Mucosa of stomach (tissue), 1 donor: ENCODE results near the gene MRPS18B.
A peak's percentile ranks its signal among the peaks of the same experiment; 100 is the strongest.

Source experiments
- H3K27me3 ChIP-seq: one replicate; pipeline ENCODE4 v1.7.0; 2013; ENCODE audit warnings: mild to moderate bottlenecking, low read length; ENCODE audit not compliant: control insufficient read depth, insufficient read depth
- H3K36me3 ChIP-seq: one replicate; pipeline ENCODE4 v1.7.0; 2013; ENCODE audit warnings: low read length; ENCODE audit not compliant: control insufficient read depth, insufficient read depth
- H3K4me1 ChIP-seq: one replicate; pipeline ENCODE4 v1.7.0; 2013; ENCODE audit warnings: mild to moderate bottlenecking, low read length; ENCODE audit not compliant: control insufficient read depth, insufficient read depth
- H3K4me3 ChIP-seq: one replicate; pipeline ENCODE4 v1.7.0; 2013; ENCODE audit warnings: low read length
- H3K9ac ChIP-seq: one replicate; pipeline ENCODE4 v1.7.0; 2013; ENCODE audit warnings: mild to moderate bottlenecking, low read length, moderate library complexity
- H3K9me3 ChIP-seq: one replicate; pipeline ENCODE4 v1.7.0; 2013; ENCODE audit warnings: mild to moderate bottlenecking, low read length, moderate library complexity; ENCODE audit not compliant: control insufficient read depth
- donor health status: Pancreatic carcinoma.

Gene MRPS18B

GRCh38 chr6:30619561-30619960 is 1.9 kb downstream of the MRPS18B start:
- H3K9me3 ChIP-seq, result no peaks in the 10 kb centered on the region
- H3K9ac ChIP-seq, result peak overlapping the region; percentile 17
- H3K4me1 ChIP-seq, result peaks cover 17% of the 10 kb centered on the region
- no peaks in the 10 kb centered on the region for H3K27me3 ChIP-seq
- no peak overlapping the region for H3K4me3 ChIP-seq
- H3K36me3 ChIP-seq, result peaks cover 26% of the 10 kb centered on the region

DNA sequence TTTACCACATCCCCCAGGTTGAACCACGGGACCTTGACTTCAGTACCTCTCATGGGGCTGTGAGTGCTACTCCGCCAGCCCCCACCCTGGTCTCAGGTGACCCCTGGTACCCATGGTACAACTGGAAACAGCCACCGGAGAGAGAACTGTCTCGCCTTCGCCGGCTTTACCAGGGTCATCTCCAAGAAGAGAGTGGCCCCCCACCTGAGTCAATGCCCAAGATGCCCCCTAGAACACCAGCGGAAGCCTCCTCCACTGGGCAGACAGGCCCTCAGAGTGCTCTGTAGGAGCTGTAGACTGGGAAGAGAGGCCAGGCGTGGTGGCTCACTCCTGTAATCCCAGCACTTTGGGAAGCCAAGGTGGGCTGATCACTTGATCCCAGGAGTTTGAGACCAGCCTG is 7.9 kb downstream of the MRPS18B start:
- H3K9me3 ChIP-seq, result no peaks in the 10 kb centered on the region
- H3K27me3 ChIP-seq, result no peaks in the 10 kb centered on the region
- no peak overlapping the region for H3K9ac ChIP-seq
- peaks cover 8% of the 10 kb centered on the region for H3K36me3 ChIP-seq
- H3K4me1 ChIP-seq, result peaks cover 18% of the 10 kb centered on the region
- no peak overlapping the region for H3K4me3 ChIP-seq

DNA sequence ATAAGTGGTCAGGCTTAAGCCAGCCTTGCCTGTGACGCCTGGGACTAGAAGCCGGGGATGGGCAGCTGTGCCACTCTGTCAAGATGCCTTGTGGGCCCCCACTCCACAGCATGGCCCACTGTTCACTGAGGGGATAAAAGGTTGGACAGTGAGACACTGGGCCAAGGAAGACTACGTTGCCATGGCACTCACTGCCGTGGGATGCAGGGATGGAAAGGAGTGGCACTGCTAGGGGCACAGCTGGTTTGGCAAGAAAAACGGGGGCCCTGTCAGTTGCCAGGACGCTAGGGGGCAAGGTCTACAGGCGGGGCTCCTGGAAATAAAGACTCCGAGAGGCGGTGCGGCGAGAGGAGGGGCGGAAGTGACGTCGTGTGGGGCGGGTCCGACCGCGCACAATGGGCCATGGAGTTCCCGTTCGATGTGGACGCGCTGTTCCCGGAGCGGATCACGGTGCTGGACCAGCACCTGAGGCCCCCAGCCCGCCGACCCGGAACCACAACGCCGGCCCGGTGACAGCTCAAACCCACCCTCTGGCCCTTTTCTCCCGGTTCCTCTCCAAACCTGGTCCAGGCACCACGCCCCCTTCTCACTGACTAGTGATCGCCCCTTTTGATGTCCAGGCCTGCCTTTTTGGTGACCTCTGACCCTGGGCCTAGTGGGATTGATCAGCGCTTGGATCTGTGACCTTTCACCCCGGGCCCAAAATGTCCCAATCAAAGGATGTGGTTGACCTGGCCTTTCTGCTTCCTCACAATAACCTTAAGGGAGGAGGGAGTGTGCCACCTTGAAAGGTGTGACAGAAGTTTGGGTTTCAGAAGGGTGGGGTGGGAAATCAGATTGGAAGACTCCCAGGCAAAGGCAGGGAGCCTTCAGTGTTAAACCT is 9.1 kb downstream of the MRPS18B start, which contains the start of gene ATAT1:
TSS of gene ATAT1 (plus strand) at position 391 of the 883 bp plus-strand sequence.
- H3K36me3 ChIP-seq, result peaks cover 8% of the 10 kb centered on the region
- H3K27me3 ChIP-seq, result no peaks in the 10 kb centered on the region
- H3K9me3 ChIP-seq, result no peaks in the 10 kb centered on the region
- H3K4me3 ChIP-seq, result peak within 1 kb of the TSS; percentile 95
- H3K4me1 ChIP-seq, result peaks cover 18% of the 10 kb centered on the region
- H3K9ac ChIP-seq, result peak within 1 kb of the TSS; percentile 98

GRCh38 chr6:30635834-30636233 is 18.2 kb downstream of the MRPS18B start:
- H3K9me3 ChIP-seq, result no peaks in the 10 kb centered on the region
- peaks cover 7% of the 10 kb centered on the region for H3K36me3 ChIP-seq
- no peak overlapping the region for H3K4me3 ChIP-seq
- no peak overlapping the region for H3K9ac ChIP-seq
- H3K27me3 ChIP-seq, result no peaks in the 10 kb centered on the region
- H3K4me1 ChIP-seq, result no peaks in the 10 kb centered on the region

DNA sequence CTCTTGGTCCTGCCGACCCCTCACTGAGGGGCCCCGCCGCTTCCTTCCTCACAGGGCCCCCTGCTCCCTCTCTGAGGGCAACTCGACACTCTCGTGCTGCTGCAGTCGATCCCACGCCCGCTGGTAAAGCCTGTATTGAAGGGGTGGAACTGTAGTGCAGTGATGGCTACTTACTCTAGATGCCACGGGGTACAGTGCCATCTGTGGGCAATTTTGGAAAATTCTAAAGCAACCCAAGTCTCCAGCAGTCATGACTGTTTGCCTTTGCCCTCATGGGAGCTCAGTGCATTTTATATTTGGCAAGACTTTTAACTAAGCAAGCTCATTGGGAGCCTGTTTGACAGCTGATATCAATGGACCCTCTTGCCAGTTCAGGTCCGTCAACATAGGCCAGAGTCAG is 22.8 kb downstream of the MRPS18B start:
- Histone ChIP-seq H3K9ac (no peak overlapping the region), H3K27me3 (no peaks in the 10 kb centered on the region), H3K36me3 (no peaks in the 10 kb centered on the region), H3K4me1 (no peaks in the 10 kb centered on the region), H3K4me3 (no peak overlapping the region), H3K9me3 (no peaks in the 10 kb centered on the region)

- Histone ChIP-seq H3K36me3 (no peaks in the 10 kb centered on the region), H3K9me3 (no peaks in the 10 kb centered on the region), H3K4me3 (no peak overlapping the region), H3K27me3 (no peaks in the 10 kb centered on the region), H3K4me1 (peaks cover 4% of the 10 kb centered on the region), H3K9ac (no peak overlapping the region)
Observed at GRCh38 chr6:30641048-30641447, 23.4 kb downstream of the MRPS18B start.

GRCh38 chr6:30643656-30644055 is 26.0 kb downstream of the MRPS18B start:
- no peaks in the 10 kb centered on the region for H3K9me3 ChIP-seq
- H3K4me3 ChIP-seq, result no peak overlapping the region
- H3K4me1 ChIP-seq, result peaks cover 11% of the 10 kb centered on the region
- H3K36me3 ChIP-seq, result no peaks in the 10 kb centered on the region
- no peaks in the 10 kb centered on the region for H3K27me3 ChIP-seq
- no peak overlapping the region for H3K9ac ChIP-seq

DNA sequence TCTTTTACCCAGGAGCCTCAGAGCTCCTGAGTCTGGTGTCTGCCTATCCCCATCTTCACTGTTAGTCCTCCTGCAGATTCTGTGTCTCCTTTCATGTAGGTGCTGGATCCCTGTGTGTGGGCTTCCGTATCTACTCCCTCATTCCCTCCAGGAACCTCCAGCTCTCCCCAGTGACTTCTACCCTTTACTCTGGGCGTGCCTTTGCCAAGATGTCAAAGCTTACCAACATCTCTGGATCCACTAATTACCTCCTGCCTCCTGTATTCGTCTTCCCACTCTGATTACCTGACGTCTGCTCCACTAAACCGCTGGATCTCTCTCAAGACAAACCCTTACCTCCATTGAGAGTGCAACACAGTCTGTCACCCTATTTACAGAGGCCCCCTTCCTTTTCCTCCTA is 27.1 kb downstream of the MRPS18B start:
- no peak overlapping the region for H3K9ac ChIP-seq
- H3K36me3 ChIP-seq, result no peaks in the 10 kb centered on the region
- peaks cover 11% of the 10 kb centered on the region for H3K4me1 ChIP-seq
- no peaks in the 10 kb centered on the region for H3K27me3 ChIP-seq
- H3K9me3 ChIP-seq, result no peaks in the 10 kb centered on the region
- H3K4me3 ChIP-seq, result no peak overlapping the region

DNA sequence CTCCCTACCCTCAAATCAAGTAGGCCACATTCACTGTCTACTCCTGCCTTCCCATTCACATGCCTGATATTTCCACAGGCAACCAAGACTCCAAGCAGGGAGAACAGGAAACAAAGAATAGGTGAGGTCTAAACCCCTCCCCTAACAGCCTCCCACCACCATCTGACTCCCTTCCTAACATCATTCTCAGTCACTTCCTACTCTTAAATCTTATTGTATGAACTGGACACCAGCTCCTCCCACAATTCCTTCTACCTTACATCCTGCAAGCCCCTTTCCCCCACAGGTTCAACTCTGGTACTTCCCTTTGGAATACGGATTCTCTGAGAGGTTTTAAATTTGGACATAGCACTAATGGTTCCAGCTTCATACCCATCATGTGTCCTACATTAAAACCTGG is 28.3 kb downstream of the MRPS18B start:
- H3K36me3 ChIP-seq, result no peaks in the 10 kb centered on the region
- peaks cover 11% of the 10 kb centered on the region for H3K4me1 ChIP-seq
- H3K9ac ChIP-seq, result peak overlapping the region; percentile 93
- no peaks in the 10 kb centered on the region for H3K9me3 ChIP-seq
- no peaks in the 10 kb centered on the region for H3K27me3 ChIP-seq
- no peak overlapping the region for H3K4me3 ChIP-seq

- Histone ChIP-seq H3K4me3 (peak within 1 kb of the TSS; percentile 77), H3K9me3 (no peaks in the 10 kb centered on the region), H3K27me3 (no peaks in the 10 kb centered on the region), H3K4me1 (peaks cover 11% of the 10 kb centered on the region), H3K36me3 (peaks cover 1% of the 10 kb centered on the region), H3K9ac (peak within 1 kb of the TSS; percentile 93)
Observed at GRCh38 chr6:30646450-30647241, 29.0 kb downstream of the MRPS18B start, which contains the start of gene C6orf136. Gene C6orf136, plus strand, starts transcription at chr6:30647133. Its CDS starts 99 bp downstream, at chr6:30647232.

DNA sequence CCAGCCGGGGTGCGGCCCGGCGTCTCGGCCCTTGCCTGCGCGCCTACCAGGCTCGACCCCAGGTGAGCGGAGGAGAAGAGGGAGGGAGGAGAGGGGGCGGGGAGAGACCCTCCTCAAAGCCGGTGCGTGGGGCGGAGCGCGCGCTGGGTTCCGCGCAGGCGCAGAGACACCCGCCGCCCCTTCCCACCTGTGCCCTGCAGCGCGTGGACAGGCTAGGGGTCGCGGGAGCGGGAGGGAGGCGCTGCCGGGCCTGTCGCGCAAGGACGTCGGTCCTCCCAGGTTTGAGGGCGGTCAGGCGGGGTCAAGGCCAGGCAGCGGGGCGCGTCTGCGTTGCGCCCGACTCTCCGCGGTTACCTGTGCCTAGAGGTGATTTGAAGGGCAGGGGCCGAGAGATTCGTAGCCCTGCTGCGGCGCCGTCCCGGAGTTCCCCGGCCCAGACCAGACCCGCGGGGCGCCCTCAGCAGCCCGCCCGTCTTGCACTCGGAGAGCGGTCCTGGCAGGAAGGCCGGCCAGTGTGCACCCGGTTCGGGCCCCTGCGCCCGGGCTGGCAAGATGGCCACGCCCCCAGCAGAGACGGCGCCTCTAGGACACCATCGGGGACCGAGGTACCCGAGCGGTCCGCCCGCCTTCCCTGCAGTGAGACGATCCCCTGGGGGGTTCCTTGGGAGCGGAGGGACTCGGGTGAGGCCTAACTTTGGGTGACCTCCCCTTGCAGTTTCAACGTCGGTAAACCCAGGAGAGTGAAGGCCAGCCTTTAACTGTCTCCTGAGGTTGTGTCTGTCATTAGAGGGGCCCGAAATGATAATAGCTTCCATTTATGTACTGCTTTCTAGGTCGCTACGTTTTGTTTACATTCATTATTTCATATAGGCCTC is 29.8 kb downstream of the MRPS18B start:
- peak overlapping the region; percentile 77 for H3K4me3 ChIP-seq
- peaks cover 11% of the 10 kb centered on the region for H3K4me1 ChIP-seq
- H3K9ac ChIP-seq, result peak overlapping the region; percentile 93
- H3K9me3 ChIP-seq, result no peaks in the 10 kb centered on the region
- no peaks in the 10 kb centered on the region for H3K27me3 ChIP-seq
- H3K36me3 ChIP-seq, result peaks cover 7% of the 10 kb centered on the region
